Brain pericyte (primary cell): ENCODE measurements around the gene ARHGAP40.

Source experiments
- DNase-seq: peaks from one replicate; pipeline ENCODE4 v3.0.0-alpha.2; 2012; ENCODE audit warnings: low read depth, low spot score

ARHGAP40 gene

GRCh38 chr20:38650010-38650409, 48.4 kb downstream of the ARHGAP40 start:
- no peak for DNase-seq

- no peak for DNase-seq
Measured at GRCh38 chr20:38651154-38651553, 49.5 kb downstream of the ARHGAP40 start.

- no peak for DNase-seq
Measured at GRCh38 chr20:38651562-38651961, 50.0 kb downstream of the ARHGAP40 start.

GRCh38 chr20:38652995-38653394, 51.4 kb downstream of the ARHGAP40 start:
- DNase-seq, result no peak

GRCh38 chr20:38657390-38657789, 55.8 kb downstream of the ARHGAP40 start:
- no peak for DNase-seq

- no peak for DNase-seq
Measured at GRCh38 chr20:38658879-38659596, 57.4 kb downstream of the ARHGAP40 start.

- no peak for DNase-seq
Measured at GRCh38 chr20:38659597-38659880, 57.9 kb downstream of the ARHGAP40 start.

- no peak for DNase-seq
Measured at GRCh38 chr20:38660429-38660828, 58.8 kb downstream of the ARHGAP40 start.

GRCh38 chr20:38663660-38664059, 62.1 kb downstream of the ARHGAP40 start:
- no peak for DNase-seq

GRCh38 chr20:38664284-38664683, 62.7 kb downstream of the ARHGAP40 start:
- no peak for DNase-seq

GRCh38 chr20:38665094-38665493, 63.5 kb downstream of the ARHGAP40 start:
- no peak for DNase-seq

GRCh38 chr20:38665506-38666285, 64.1 kb downstream of the ARHGAP40 start:
- no peak for DNase-seq

GRCh38 chr20:38667417-38667956, 65.9 kb downstream of the ARHGAP40 start:
- DNase-seq, result no peak

- DNase-seq, result no peak
Measured at GRCh38 chr20:38669688-38670087, 68.1 kb downstream of the ARHGAP40 start.

GRCh38 chr20:38670786-38671185, 69.2 kb downstream of the ARHGAP40 start:
- no peak for DNase-seq

GRCh38 chr20:38671186-38671585, 69.6 kb downstream of the ARHGAP40 start:
- DNase-seq, result no peak

GRCh38 chr20:38671701-38672292, 70.2 kb downstream of the ARHGAP40 start:
- DNase-seq, result no peak

GRCh38 chr20:38672504-38672903, 70.9 kb downstream of the ARHGAP40 start:
- no peak for DNase-seq

- no peak for DNase-seq
Measured at GRCh38 chr20:38673261-38673660, 71.7 kb downstream of the ARHGAP40 start.

- no peak for DNase-seq
Measured at GRCh38 chr20:38673725-38674091, 72.1 kb downstream of the ARHGAP40 start.

- no peak for DNase-seq
Measured at GRCh38 chr20:38674092-38674764, 72.6 kb downstream of the ARHGAP40 start.

- no peak for DNase-seq
Measured at GRCh38 chr20:38674765-38675133, 73.1 kb downstream of the ARHGAP40 start.
